Breast epithelium (tissue), 4 donors: ENCODE results near the gene CMTM7. TPM values are rescaled to one million over a fixed set of nuclear protein-coding genes. Genes with fewer than 3 reads are reported as not detected.

Source experiments
- DNase-seq, 2 donors: peaks; one replicate each; pipeline ENCODE4 v3.0.0-alpha.2; 2019; ENCODE audit warnings: low spot score in 2 of 2
- H3K27ac ChIP-seq, 2 donors: fragments of 200-600 bp; sonication (generic) in 1 of 2; one replicate each; pipeline ENCODE4 v1.5.1; 2016 to 2019; ENCODE audit warnings: mild to moderate bottlenecking in 1 of 2
- H3K27me3 ChIP-seq, 2 donors: fragments of 200-600 bp; sonication (generic) in 1 of 2; one replicate each; pipeline versions ENCODE4 v1.5.1 to v1.6.0; 2017 to 2019; ENCODE audit warnings: control low read depth in 1 of 2, mild to moderate bottlenecking in 1 of 2
- H3K36me3 ChIP-seq: fragments of 200-600 bp; one replicate; pipeline ENCODE4 v1.5.1; 2019
- H3K4me1 ChIP-seq, 2 donors: fragments of 200-600 bp; sonication (generic); one replicate each; pipeline ENCODE4 v1.5.1; 2016 to 2019; ENCODE audit warnings: control low read depth in 1 of 2
- H3K4me3 ChIP-seq, 3 donors: fragments of 200-600 bp; sonication (generic); 1 replicate in 2 of 3; 2 replicates in 1 of 3; pipeline ENCODE4 v1.5.1; 2016 to 2019; ENCODE audit warnings: mild to moderate bottlenecking in 3 of 3, moderate library complexity in 2 of 3
- H3K9me3 ChIP-seq, 2 donors: fragments of 200-600 bp; sonication (generic) in 1 of 2; one replicate each; pipeline ENCODE4 v1.5.1; 2016 to 2019; ENCODE audit warnings: control low read depth in 1 of 2
- CTCF ChIP-seq, 3 donors: fragments of 450-650 bp; IDR thresholded peaks; one replicate each; pipeline ENCODE4 v1.5.1; 2016 to 2017; ENCODE audit warnings: antibody characterized with exemption in 3 of 3, mild to moderate bottlenecking in 3 of 3, moderate library complexity in 3 of 3
- POLR2A ChIP-seq: fragments of 450-650 bp; IDR thresholded peaks from one replicate; pipeline ENCODE4 v1.6.1; 2016; ENCODE audit warnings: antibody characterized with exemption, mild to moderate bottlenecking, moderate library complexity
- POLR2AphosphoS5 ChIP-seq, 3 donors: sonication (generic); formaldehyde crosslinking; IDR thresholded peaks; one replicate each; pipeline ENCODE4 v1.6.1; 2017; ENCODE audit warnings: antibody characterized with exemption in 3 of 3
- intact Hi-C: fragments of 100-400 bp; cut with DNase I; formaldehyde crosslinking; loops from one replicate; pipeline ENCODE4 v1.15.1; 2023; ENCODE audit warnings: low total_unique reads
- total RNA-seq, 3 donors: library from RNA; depleted of rRNA; stranded (reverse); fragments of >200 nt; gene quantifications; one replicate each; pipeline ENCODE4 v1.1.0, GENCODE V29; 2016

The CMTM7 gene
- total RNA-seq, 3 donors from 2014 or later = 16.8 to 111 (median 58.0) TPM

DNA sequence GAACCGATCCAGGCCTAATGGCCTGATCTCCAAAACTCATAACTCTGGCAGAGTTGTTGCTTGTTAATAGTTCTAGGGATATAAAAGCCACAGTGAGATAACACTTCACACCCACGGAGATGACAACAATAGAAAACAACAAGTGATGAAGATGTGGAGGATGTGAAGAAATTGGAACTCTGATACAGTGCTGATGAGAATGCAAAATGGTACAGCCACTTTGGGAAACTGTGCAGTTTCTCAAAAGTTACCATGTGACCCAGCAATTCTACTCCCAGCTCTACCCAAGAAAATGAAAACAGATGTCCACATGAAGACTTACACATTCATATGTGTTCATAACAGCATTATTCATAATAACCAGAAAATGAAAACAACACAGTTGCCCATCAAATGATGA is 3.8 kb downstream of the CMTM7 start:
- no peaks in the 10 kb centered on the region for H3K27me3 ChIP-seq
- H3K36me3 ChIP-seq = no peaks in the 10 kb centered on the region
- no peak overlapping the region for H3K27ac ChIP-seq
- peaks cover 0 to 7% of the 10 kb centered on the region in 2 donors for H3K4me1 ChIP-seq
- intact Hi-C loops = no loop called here
- TF ChIP-seq CTCF (IDR thresholded peaks at IDR 0.05) (no peak), POLR2AphosphoS5 (IDR thresholded peaks at IDR 0.05) (no peak), POLR2A (no peak)
- DNase-seq = no peak
- no peak overlapping the region for H3K4me3 ChIP-seq
- no peaks in the 10 kb centered on the region for H3K9me3 ChIP-seq

DNA sequence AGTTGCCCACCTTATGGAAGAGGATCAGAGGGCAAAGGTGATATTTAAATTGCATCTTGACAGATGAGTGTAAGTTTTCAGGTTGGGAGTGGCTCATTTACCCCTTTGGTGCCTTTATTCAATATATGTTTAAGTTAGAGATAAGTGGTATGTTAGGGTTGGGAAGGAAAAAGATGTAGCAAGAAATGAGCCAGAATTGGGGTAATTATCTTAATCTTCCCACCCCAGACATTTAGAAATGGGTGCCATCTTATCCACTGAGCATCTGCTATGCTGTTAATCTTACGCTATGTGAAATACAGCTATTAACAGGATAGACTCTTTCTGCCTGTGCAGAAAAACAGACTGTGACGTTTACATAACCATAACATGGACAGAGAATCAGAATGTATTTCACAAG is 6.3 kb downstream of the CMTM7 start:
- Histone ChIP-seq H3K4me3 (no peak overlapping the region), H3K4me1 (peaks cover 0 to 14% of the 10 kb centered on the region in 2 donors), H3K27me3 (no peaks in the 10 kb centered on the region), H3K36me3 (no peaks in the 10 kb centered on the region), H3K27ac (peak overlapping the region in 1 of 2 donors; percentile 91), H3K9me3 (no peaks in the 10 kb centered on the region)
- no peak for TF ChIP-seq POLR2A
- TF ChIP-seq POLR2AphosphoS5 (IDR thresholded peaks at IDR 0.05) = no peak
- TF ChIP-seq CTCF (IDR thresholded peaks at IDR 0.05) = no peak
- DNase-seq = no peak
- intact Hi-C loops = no loop called here

DNA sequence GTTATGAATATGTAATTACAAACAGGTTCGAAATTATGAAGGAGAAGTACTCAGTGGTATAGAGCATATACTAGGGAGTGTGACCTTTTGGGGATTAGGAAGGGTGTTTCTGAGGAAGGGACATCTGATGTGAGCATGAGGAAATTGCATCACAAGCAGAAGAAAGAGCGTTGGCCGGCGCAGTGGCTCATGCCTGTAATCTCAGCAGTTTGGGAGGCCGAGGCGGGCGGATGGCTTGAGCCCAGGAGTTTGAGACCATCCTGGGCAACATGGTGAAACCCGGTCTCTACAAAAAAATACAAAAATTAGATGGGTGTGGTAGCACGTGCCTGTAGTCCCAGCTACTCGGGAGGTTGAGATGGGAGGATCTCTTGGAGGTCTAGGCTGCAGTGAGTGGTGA is 6.9 kb downstream of the CMTM7 start:
- Histone ChIP-seq H3K27me3 (no peaks in the 10 kb centered on the region), H3K27ac (peak overlapping the region; percentile 13 to 91), H3K4me3 (no peak overlapping the region), H3K9me3 (no peaks in the 10 kb centered on the region), H3K36me3 (no peaks in the 10 kb centered on the region), H3K4me1 (peaks cover 0 to 14% of the 10 kb centered on the region in 2 donors)
- intact Hi-C loops = no loop called here
- no peak for TF ChIP-seq POLR2AphosphoS5 (IDR thresholded peaks at IDR 0.05)
- TF ChIP-seq POLR2A = no peak
- no peak for TF ChIP-seq CTCF (IDR thresholded peaks at IDR 0.05)
- DNase-seq = no peak

DNA sequence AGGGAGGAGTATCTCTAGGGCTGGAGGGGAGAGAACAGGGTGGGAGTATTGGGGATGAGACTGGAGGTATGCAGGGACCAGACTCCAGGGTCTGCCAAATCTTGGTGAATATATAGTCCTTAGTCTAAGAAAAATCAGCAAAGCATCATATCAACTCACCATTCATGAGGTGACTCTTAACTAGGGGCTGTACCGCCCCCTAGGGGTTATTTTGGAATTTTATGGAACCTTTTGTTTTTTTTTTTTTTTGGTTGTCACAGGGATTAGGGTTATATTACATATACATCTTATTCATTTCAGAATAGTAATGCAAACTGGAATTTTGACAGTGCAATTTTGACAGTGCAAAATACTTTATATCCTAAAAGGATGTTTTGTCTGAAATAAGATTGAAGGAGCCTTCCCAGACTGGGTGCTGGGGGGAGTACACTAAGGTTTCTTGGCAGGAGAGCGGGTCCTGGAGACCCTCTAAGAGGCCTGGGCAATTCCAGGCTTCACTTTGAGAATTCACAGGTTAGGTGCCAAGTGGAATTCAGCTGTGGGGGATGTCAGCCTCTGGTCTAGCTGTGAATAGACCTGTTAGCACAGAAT is 7.5 kb downstream of the CMTM7 start:
- intact Hi-C loops = no loop called here
- H3K27ac ChIP-seq = peak overlapping the region; percentile 39 to 91
- H3K4me3 ChIP-seq = no peak overlapping the region

More for the DNA sequence above, 7.5 kb downstream of the CMTM7 start:
- Histone ChIP-seq H3K9me3 (no peaks in the 10 kb centered on the region), H3K36me3 (no peaks in the 10 kb centered on the region), H3K27me3 (no peaks in the 10 kb centered on the region), H3K4me1 (peaks cover 0 to 14% of the 10 kb centered on the region in 2 donors)
- DNase-seq = no peak
- TF ChIP-seq POLR2A = no peak
- TF ChIP-seq CTCF (IDR thresholded peaks at IDR 0.05) = peak; percentile 23 to 53 (median 26)
- no peak for TF ChIP-seq POLR2AphosphoS5 (IDR thresholded peaks at IDR 0.05)
